DND-41 (cell line): ENCODE measurements around the gene B3GALNT2.

Experiments used
- ATAC-seq: fragments of 200-7000 bp; cut with Tn5 transposase; 3 replicates; pipeline ENCODE4 v1.9.1; 2021; ENCODE audit warnings: low read depth; ENCODE audit not compliant: insufficient read depth
- DNase-seq: peaks from one replicate; pipeline ENCODE4 v3.0.0-alpha.2; 2020
- H2AFZ ChIP-seq: 2 replicates; pipeline ENCODE4 v1.6.0; 2012; ENCODE audit warnings: low read depth, low read length
- H3K27ac ChIP-seq: 2 replicates; pipeline ENCODE4 v1.5.1; 2012; ENCODE audit warnings: low read length, inconsistent platforms
- H3K27me3 ChIP-seq: fragments of 200-600 bp; sonication (generic); 2 replicates; pipeline ENCODE4 v1.6.0; 2012; ENCODE audit warnings: low read length, mild to moderate bottlenecking, inconsistent platforms; ENCODE audit not compliant: insufficient read depth, poor library complexity
- H3K36me3 ChIP-seq: 2 replicates; pipeline ENCODE4 v1.5.1; 2012; ENCODE audit warnings: low read length, inconsistent platforms; ENCODE audit not compliant: insufficient read depth
- H3K4me1 ChIP-seq: 2 replicates; pipeline ENCODE4 v1.5.1; 2012; ENCODE audit warnings: mild to moderate bottlenecking, low read length; ENCODE audit not compliant: insufficient read depth
- H3K4me2 ChIP-seq: 2 replicates; pipeline ENCODE4 v1.6.0; 2012; ENCODE audit warnings: mild to moderate bottlenecking, moderate library complexity, low read length, inconsistent platforms; ENCODE audit not compliant: insufficient read depth
- H3K4me3 ChIP-seq, 2 experiments: fragments of 200-600 bp in 1 of 2; shearing (Covaris generic) in 1 of 2; 2 replicates each; pipeline ENCODE4 v1.5.1; 2012 to 2016; ENCODE audit warnings: inconsistent platforms in 2 of 2, low read length in 2 of 2, mild to moderate bottlenecking in 2 of 2, low read depth in 1 of 2, moderate library complexity in 1 of 2
- H3K79me2 ChIP-seq: 2 replicates; pipeline ENCODE4 v1.6.0; 2012; ENCODE audit warnings: low read length, inconsistent platforms; ENCODE audit not compliant: insufficient read depth
- H3K9ac ChIP-seq: 2 replicates; pipeline ENCODE4 v1.6.0; 2012; ENCODE audit warnings: low read depth, mild to moderate bottlenecking, inconsistent platforms, low read length, moderate library complexity
- H3K9me3 ChIP-seq: 2 replicates; pipeline ENCODE4 v1.5.1; 2012; ENCODE audit warnings: low read length, moderate library complexity, mild to moderate bottlenecking, inconsistent platforms; ENCODE audit not compliant: insufficient read depth, severe bottlenecking
- H4K20me1 ChIP-seq: 2 replicates; pipeline ENCODE4 v1.6.0; 2012; ENCODE audit warnings: low read length; ENCODE audit not compliant: insufficient read depth
- CTCF ChIP-seq: IDR thresholded peaks from 2 replicates; pipeline ENCODE4 v1.5.1; 2012; ENCODE audit warnings: borderline replicate concordance, low read length, moderate library complexity, mild to moderate bottlenecking; ENCODE audit not compliant: poor library complexity, severe bottlenecking; ENCODE audit errors: extremely low read depth
- EZH2 ChIP-seq: IDR thresholded peaks from 3 replicates; pipeline ENCODE4 v1.6.1; 2012; ENCODE audit warnings: borderline replicate concordance, low read depth, mild to moderate bottlenecking, moderate library complexity, low read length, inconsistent platforms; ENCODE audit not compliant: severe bottlenecking

The B3GALNT2 gene

GRCh38 chr1:235415008-235415904 is 89.0 kb downstream of the B3GALNT2 start:
- H3K4me2 ChIP-seq = no peak overlapping the region
- H3K36me3 ChIP-seq = peaks cover 22% of the 10 kb centered on the region
- peak; percentile 84 for ATAC-seq
- no peaks in the 10 kb centered on the region for H3K27me3 ChIP-seq
- H3K27ac ChIP-seq = no peak overlapping the region
- no peak overlapping the region for H3K9ac ChIP-seq
- DNase-seq = peak; percentile 60
- peaks cover 16% of the 10 kb centered on the region for H3K79me2 ChIP-seq
- H3K4me3 ChIP-seq = no peak overlapping the region
- no peaks in the 10 kb centered on the region for H3K4me1 ChIP-seq
- no peaks in the 10 kb centered on the region for H3K9me3 ChIP-seq
- no peak overlapping the region for H2AFZ ChIP-seq
- H4K20me1 ChIP-seq = no peaks in the 10 kb centered on the region
- TF ChIP-seq EZH2 (no peak), CTCF (peak; percentile 73)

GRCh38 chr1:235411489-235412486 is 92.5 kb downstream of the B3GALNT2 start:
- Histone ChIP-seq H3K79me2 (peaks cover 4% of the 10 kb centered on the region), H3K27ac (peak overlapping the region; percentile 34; the same call in 1 of the 2 replicates), H3K4me3 (no peak overlapping the region), H3K36me3 (peaks cover 15% of the 10 kb centered on the region), H2AFZ (no peak overlapping the region), H4K20me1 (no peaks in the 10 kb centered on the region), H3K9me3 (no peaks in the 10 kb centered on the region), H3K9ac (no peak overlapping the region), H3K27me3 (no peaks in the 10 kb centered on the region), H3K4me2 (no peak overlapping the region), H3K4me1 (no peaks in the 10 kb centered on the region)
- ATAC-seq (peak; percentile 28; the same call in 1 of the 3 replicates), DNase-seq (no peak)
- TF ChIP-seq EZH2 (no peak), CTCF (no peak)

GRCh38 chr1:235410467-235410866 is 93.8 kb downstream of the B3GALNT2 start:
- Histone ChIP-seq H3K36me3 (peaks cover 12% of the 10 kb centered on the region), H3K9me3 (no peaks in the 10 kb centered on the region), H3K4me2 (no peak overlapping the region), H3K4me1 (no peaks in the 10 kb centered on the region), H3K79me2 (peaks cover 6% of the 10 kb centered on the region), H2AFZ (no peak overlapping the region), H3K9ac (no peak overlapping the region), H4K20me1 (no peaks in the 10 kb centered on the region), H3K4me3 (no peak overlapping the region), H3K27me3 (no peaks in the 10 kb centered on the region), H3K27ac (no peak overlapping the region)
- DNase-seq = no peak
- ATAC-seq = no peak
- TF ChIP-seq EZH2 (no peak), CTCF (no peak)
